K562 (cell line): ENCODE results near the gene DPM2. TPM values are rescaled to one million over a fixed set of nuclear protein-coding genes. Genes with fewer than 3 reads are reported as not detected.

Experiments
- BRD9 ChIP-seq: fragments of 450-650 bp; IDR thresholded peaks from 2 replicates; pipeline ENCODE4 v1.6.1; 2018; ENCODE audit warnings: low read depth; ENCODE audit not compliant: partially characterized antibody
- CBFA2T3 ChIP-seq: fragments of 450-650 bp; IDR thresholded peaks from 2 replicates; pipeline ENCODE4 v1.6.1; 2017
- CBX2 ChIP-seq: fragments of 200-600 bp; sonication (generic); IDR thresholded peaks from one replicate; pipeline ENCODE4 v1.6.1; 2012; ENCODE audit warnings: mild to moderate bottlenecking, low read length, inconsistent platforms; ENCODE audit not compliant: insufficient read depth, poor library complexity, severe bottlenecking
- ESRRB ChIP-seq: fragments of 250-450 bp; sonication (Bioruptor Pico); IDR thresholded peaks from 2 replicates; pipeline ENCODE4 v1.5.0; 2020; ENCODE audit warnings: mild to moderate bottlenecking, moderate library complexity, borderline replicate concordance
- ETV6 ChIP-seq, 3 experiments: fragments of 150-350 bp in 1 of 3; sonication (generic) in 1 of 3; formaldehyde crosslinking in 1 of 3; IDR thresholded peaks; 2 replicates each; pipeline versions ENCODE4 v1.6.1 to v1.8.0; 2014 to 2022; ENCODE audit warnings: borderline replicate concordance in 2 of 3, low read depth in 2 of 3, antibody characterized with exemption in 1 of 3, low read length in 1 of 3, mild to moderate bottlenecking in 1 of 3, missing genetic modification reagents in 1 of 3
- GATAD2B ChIP-seq: fragments of 450-650 bp; IDR thresholded peaks from 2 replicates; pipeline ENCODE4 v1.6.1; 2017; ENCODE audit warnings: mild to moderate bottlenecking, borderline replicate concordance
- ILF3 ChIP-seq: fragments of 450-650 bp; IDR thresholded peaks from 2 replicates; pipeline ENCODE4 v1.6.1; 2018; ENCODE audit warnings: antibody characterized with exemption, mild to moderate bottlenecking, moderate library complexity, borderline replicate concordance
- KDM2B ChIP-seq: fragments of 250-450 bp; sonication (Bioruptor Pico); IDR thresholded peaks from 2 replicates; pipeline ENCODE4 v1.8.0; 2021; ENCODE audit warnings: mild to moderate bottlenecking, moderate library complexity
- MITF ChIP-seq: IDR thresholded peaks from 2 replicates; pipeline ENCODE4 v1.6.1; 2014; ENCODE audit warnings: antibody characterized with exemption
- MTF1 ChIP-seq: fragments of 250-450 bp; sonication (Bioruptor Pico); IDR thresholded peaks from 2 replicates; pipeline ENCODE4 v1.9.0; 2021; ENCODE audit warnings: moderate library complexity, mild to moderate bottlenecking, inconsistent platforms, borderline replicate concordance
- MYBL2 ChIP-seq, 2 experiments: fragments of 450-650 bp in 1 of 2; sonication (generic) in 1 of 2; formaldehyde crosslinking in 1 of 2; IDR thresholded peaks; 2 replicates each; pipeline versions ENCODE4 v1.6.1 to v1.8.1; 2017 to 2022; ENCODE audit warnings: borderline replicate concordance in 1 of 2, inconsistent platforms in 1 of 2, low read depth in 1 of 2, mild to moderate bottlenecking in 1 of 2, missing genetic modification reagents in 1 of 2, moderate library complexity in 1 of 2
- NR3C1 ChIP-seq: sonication (generic); formaldehyde crosslinking; IDR thresholded peaks from 2 replicates; pipeline ENCODE4 v1.8.1; 2022; ENCODE audit warnings: missing genetic modification reagents
- NUFIP1 ChIP-seq: fragments of 450-650 bp; IDR thresholded peaks from 2 replicates; pipeline ENCODE4 v1.6.1; 2018; ENCODE audit not compliant: partially characterized antibody
- PHB ChIP-seq: fragments of 250-450 bp; sonication (Bioruptor Pico); IDR thresholded peaks from 2 replicates; pipeline ENCODE4 v1.5.0; 2021
- POLR2H ChIP-seq: IDR thresholded peaks from 2 replicates; pipeline ENCODE4 v1.6.1; 2016; ENCODE audit warnings: missing genetic modification characterization, low read depth, mild to moderate bottlenecking, control low read depth, missing compliant biosample characterization, moderate library complexity
- PTTG1 ChIP-seq: fragments of 450-650 bp; IDR thresholded peaks from 2 replicates; pipeline ENCODE4 v1.6.1; 2016; ENCODE audit warnings: low read depth, mild to moderate bottlenecking, missing genetic modification characterization, missing compliant biosample characterization
- RBM17 ChIP-seq: fragments of 200-400 bp; formaldehyde crosslinking; IDR thresholded peaks from 2 replicates; pipeline ENCODE4 v1.6.1; 2017; ENCODE audit warnings: low read depth, mild to moderate bottlenecking, low read length, borderline replicate concordance
- SIX5 ChIP-seq, 2 experiments: IDR thresholded peaks; 2 replicates each; pipeline ENCODE4 v1.6.1; 2011; ENCODE audit warnings: low read length in 2 of 2, borderline replicate concordance in 1 of 2, low read depth in 1 of 2, mild to moderate bottlenecking in 1 of 2, moderate library complexity in 1 of 2; ENCODE audit not compliant: insufficient read depth in 1 of 2
- STAT5B ChIP-seq: fragments of 250-450 bp; sonication (Bioruptor Pico); IDR thresholded peaks from 2 replicates; pipeline ENCODE4 v1.8.0; 2021; ENCODE audit warnings: mild to moderate bottlenecking, inconsistent platforms
- ZC3H4 ChIP-seq: sonication (generic); formaldehyde crosslinking; IDR thresholded peaks from 2 replicates; pipeline ENCODE4 v1.9.0; 2021; ENCODE audit warnings: missing genetic modification reagents, borderline replicate concordance
- ZFX ChIP-seq: sonication (generic); formaldehyde crosslinking; IDR thresholded peaks from 2 replicates; pipeline ENCODE4 v1.8.0; 2022; ENCODE audit warnings: mild to moderate bottlenecking, missing genetic modification reagents, moderate library complexity
- ZNF146 ChIP-seq: IDR thresholded peaks from one replicate; pipeline ENCODE4 v1.6.1; 2018; ENCODE audit warnings: missing compliant biosample characterization; ENCODE audit not compliant: unreplicated experiment
- ZNF23 ChIP-seq: fragments of 250-450 bp; sonication (Bioruptor Pico); IDR thresholded peaks from 2 replicates; pipeline ENCODE4 v1.4.0; 2020; ENCODE audit warnings: mild to moderate bottlenecking
- ZNF24 ChIP-seq: fragments of 450-650 bp; IDR thresholded peaks from 2 replicates; pipeline ENCODE4 v1.6.1; 2016
- ZNF696 ChIP-seq: fragments of 250-450 bp; sonication (Bioruptor Pico); conservative IDR thresholded peaks from 2 replicates; pipeline ENCODE4 v1.4.0; 2020; ENCODE audit warnings: mild to moderate bottlenecking, moderate library complexity
- ZNF766 ChIP-seq: fragments of 200-800 bp; sonication (Bioruptor generic); conservative IDR thresholded peaks from 2 replicates; pipeline ENCODE4 v1.6.1; 2016; ENCODE audit warnings: missing genetic modification characterization, missing compliant biosample characterization
- polyA plus RNA-seq, 8 experiments: library from polyadenylated mRNA; depleted of rRNA in 4 of 8; stranded (reverse) in 5 of 8; unstranded in 3 of 8; fragments of >200 nt; fragmentation: Nextera tagmentation in 2 of 8; fragmentation: Illumina TruSeq in 1 of 8; extraction: Ambion mirVana in 2 of 8; extraction: Trizol in 1 of 8; gene quantifications; 2 replicates each; pipeline versions ENCODE4 v1.2.1 to v1.2.3, GENCODE V29; 2011 to 2014; ENCODE audit warnings: inconsistent platforms in 1 of 8, missing spikeins in 1 of 8
- total RNA-seq, 7 experiments: library from RNA; depleted of rRNA in 6 of 7; stranded (reverse); fragments of >200 nt in 6 of 7; fragmentation: Illumina TruSeq in 2 of 7; extraction: Trizol in 2 of 7; gene quantifications; 2 replicates each; pipeline versions ENCODE4 v1.2.1 to v1.2.3, GENCODE V29; 2011 to 2021; ENCODE audit warnings: low replicate concordance in 1 of 7
- TF ChIP-seq, protein P1 (sequence below): fragments of 450-650 bp; formaldehyde crosslinking; IDR thresholded peaks from 2 replicates; pipeline ENCODE4 v1.4.0; 2020; ENCODE audit warnings: mild to moderate bottlenecking, moderate library complexity

The DPM2 gene
- total and polyA plus RNA-seq, 9 of the 15 experiments (the other 6 are each of a cell fraction or from before 2014, with no cell fraction given) = 43.5 to 126 (median 71.1) TPM

DNA sequence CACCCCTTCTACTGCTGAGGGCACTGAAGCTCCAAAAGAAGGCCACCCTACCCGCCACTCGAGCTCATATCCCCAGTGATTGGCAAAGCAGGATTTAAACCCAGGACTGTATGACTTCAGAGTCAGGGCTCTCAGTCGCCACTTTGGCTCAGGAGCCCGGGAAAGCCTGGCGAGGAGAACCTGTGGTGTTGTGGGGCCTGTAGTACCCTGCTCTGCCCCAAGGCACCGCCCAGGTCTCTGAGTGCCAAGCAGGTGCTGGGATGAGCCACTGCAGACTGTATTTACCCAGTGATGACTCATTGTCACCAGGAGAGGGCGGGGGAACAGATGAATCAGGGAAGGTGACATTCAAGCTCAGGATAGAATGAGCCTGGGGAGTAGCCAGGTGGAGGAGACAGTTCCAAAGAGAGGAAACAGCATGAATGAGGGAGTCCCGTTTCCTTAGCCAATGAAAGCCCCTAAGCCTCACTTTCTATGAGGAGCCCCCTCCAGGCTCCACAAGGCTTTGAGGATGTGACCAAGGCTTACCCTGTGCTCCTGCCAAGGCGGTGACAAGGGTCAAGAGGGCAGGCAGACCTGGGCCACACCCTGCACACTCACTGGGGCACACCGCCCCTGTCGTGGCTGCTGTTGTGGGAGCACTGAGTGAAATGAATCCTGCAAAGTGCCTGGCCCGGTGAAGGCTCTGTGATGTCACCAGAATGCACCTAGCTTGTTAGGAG is 17.8 kb upstream of the DPM2 start (continued):
- no peak for TF ChIP-seq ZNF23
- no peak for TF ChIP-seq STAT5B (CRISPR knock-in tag)
- no peak for TF ChIP-seq ETV6 (IDR thresholded peaks at IDR 0.05; ENCODE audit: borderline replicate concordance in 1 of 2, low read depth in 2 of 2, low read length in 1 of 2)
- TF ChIP-seq ETV6 (CRISPR knock-in tag; IDR thresholded peaks at IDR 0.05; ENCODE audit: borderline replicate concordance) = no peak
- TF ChIP-seq NR3C1 (CRISPR knock-in tag) = no peak
- no peak for TF ChIP-seq ZNF766 (CRISPR knock-in tag)
- TF ChIP-seq MTF1 = no peak
- TF ChIP-seq ESRRB (CRISPR knock-in tag) = no peak
- no peak for TF ChIP-seq RBM17
- TF ChIP-seq NUFIP1 = no peak
- peak; percentile 45; the same call in 1 of the 2 replicates for TF ChIP-seq CBFA2T3
- no peak for TF ChIP-seq ZC3H4 (CRISPR knock-in tag)
- TF ChIP-seq ZFX (CRISPR knock-in tag) = no peak
- TF ChIP-seq PHB (CRISPR knock-in tag) = no peak
- no peak for TF ChIP-seq PTTG1
- no peak for TF ChIP-seq SIX5 (IDR thresholded peaks at IDR 0.05; ENCODE audit: borderline replicate concordance in 1 of 2, insufficient read depth in 1 of 2, low read depth in 1 of 2, low read length in 2 of 2)
- TF ChIP-seq, protein P1, sequence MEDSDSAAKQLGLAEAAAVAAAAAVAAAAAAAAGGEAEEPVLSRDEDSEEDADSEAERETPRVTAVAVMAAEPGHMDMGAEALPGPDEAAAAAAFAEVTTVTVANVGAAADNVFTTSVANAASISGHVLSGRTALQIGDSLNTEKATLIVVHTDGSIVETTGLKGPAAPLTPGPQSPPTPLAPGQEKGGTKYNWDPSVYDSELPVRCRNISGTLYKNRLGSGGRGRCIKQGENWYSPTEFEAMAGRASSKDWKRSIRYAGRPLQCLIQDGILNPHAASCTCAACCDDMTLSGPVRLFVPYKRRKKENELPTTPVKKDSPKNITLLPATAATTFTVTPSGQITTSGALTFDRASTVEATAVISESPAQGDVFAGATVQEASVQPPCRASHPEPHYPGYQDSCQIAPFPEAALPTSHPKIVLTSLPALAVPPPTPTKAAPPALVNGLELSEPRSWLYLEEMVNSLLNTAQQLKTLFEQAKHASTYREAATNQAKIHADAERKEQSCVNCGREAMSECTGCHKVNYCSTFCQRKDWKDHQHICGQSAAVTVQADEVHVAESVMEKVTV (CRISPR knock-in tag) = 0 out of 2 replicates have a peak, but pooled peaks have one; percentile 39
- TF ChIP-seq BRD9 = no peak
- TF ChIP-seq MYBL2 (IDR thresholded peaks at IDR 0.05; ENCODE audit: low read depth) = no peak
- no peak for TF ChIP-seq MYBL2 (CRISPR knock-in tag; IDR thresholded peaks at IDR 0.05; ENCODE audit: borderline replicate concordance)
- no peak for TF ChIP-seq ZNF24
- TF ChIP-seq MITF = peak; percentile 54; the same call in 1 of the 2 replicates
- no peak for TF ChIP-seq KDM2B (CRISPR knock-in tag)
- TF ChIP-seq ZNF696 = no peak
- no peak for TF ChIP-seq GATAD2B
- TF ChIP-seq ZNF146 = no peak
- no peak for TF ChIP-seq CBX2
- no peak for TF ChIP-seq ILF3
- TF ChIP-seq POLR2H (tag) = no peak
